GM23338 (cell line): Measurements from ENCODE around the gene PTPA. TPM values are rescaled to one million over a fixed set of nuclear protein-coding genes. Genes with fewer than 3 reads are reported as not detected.

ENCODE experiments used
- ATAC-seq: fragments of 200-7000 bp; cut with Tn5 transposase; 3 replicates; pipeline ENCODE4 v1.9.1; 2020
- DNase-seq: peaks from one replicate; pipeline ENCODE4 v3.0.0-alpha.2; 2015; ENCODE audit warnings: low spot score
- H2AFZ ChIP-seq: fragments of 200-600 bp; sonication (generic); 2 replicates; pipeline ENCODE4 v1.8.0; 2016; ENCODE audit warnings: antibody characterized with exemption, mild to moderate bottlenecking, moderate library complexity
- H3F3A ChIP-seq: fragments of 200-600 bp; sonication (generic); replicated peaks from 2 replicates; pipeline ENCODE4 v1.8.0; 2017; ENCODE audit warnings: antibody characterized with exemption, mixed run types, low read depth
- H3K27ac ChIP-seq: fragments of 200-600 bp; sonication (generic); 2 replicates; pipeline ENCODE4 v1.6.1; 2016; ENCODE audit warnings: low read depth
- H3K27me3 ChIP-seq: fragments of 200-600 bp; sonication (generic); 2 replicates; pipeline ENCODE4 v1.8.0; 2016; ENCODE audit warnings: mild to moderate bottlenecking, mixed run types, moderate library complexity; ENCODE audit not compliant: insufficient read depth
- H3K36me3 ChIP-seq: fragments of 200-600 bp; sonication (generic); 2 replicates; pipeline ENCODE4 v1.8.0; 2016; ENCODE audit warnings: mild to moderate bottlenecking; ENCODE audit not compliant: insufficient read depth
- H3K4me1 ChIP-seq: fragments of 200-600 bp; sonication (generic); 2 replicates; pipeline ENCODE4 v1.8.0; 2016; ENCODE audit warnings: mild to moderate bottlenecking, moderate library complexity; ENCODE audit not compliant: insufficient read depth
- H3K4me2 ChIP-seq: fragments of 200-600 bp; sonication (generic); 2 replicates; pipeline ENCODE4 v1.7.1; 2017; ENCODE audit warnings: mixed run types
- H3K4me3 ChIP-seq: fragments of 200-600 bp; sonication (generic); 2 replicates; pipeline ENCODE4 v1.6.1; 2016; ENCODE audit warnings: mixed run types
- H3K79me2 ChIP-seq: fragments of 200-600 bp; sonication (generic); replicated peaks from 2 replicates; pipeline ENCODE4 v1.8.0; 2017; ENCODE audit warnings: mild to moderate bottlenecking; ENCODE audit not compliant: insufficient read depth
- H3K9me2 ChIP-seq: fragments of 200-600 bp; sonication (generic); 2 replicates; pipeline ENCODE4 v1.8.0; 2017; ENCODE audit not compliant: insufficient read depth
- H4K20me1 ChIP-seq: fragments of 200-600 bp; sonication (generic); replicated peaks from 2 replicates; pipeline ENCODE4 v1.8.0; 2017; ENCODE audit warnings: mild to moderate bottlenecking; ENCODE audit not compliant: insufficient read depth
- H3K27ac Mint-ChIP-seq: 2 replicates; pipeline ENCODE4 v1.8.0; 2020; ENCODE audit warnings: inconsistent platforms, mild to moderate bottlenecking, moderate library complexity, mixed read lengths
- H3K27me3 Mint-ChIP-seq: 3 replicates; pipeline ENCODE4 v1.8.0; 2022; ENCODE audit warnings: low read depth, mild to moderate bottlenecking, moderate library complexity, mixed read lengths, inconsistent platforms; ENCODE audit not compliant: insufficient read depth, poor library complexity
- H3K36me3 Mint-ChIP-seq: 3 replicates; pipeline ENCODE4 v1.8.0; 2021; ENCODE audit warnings: low read depth, mild to moderate bottlenecking, inconsistent platforms, moderate library complexity, mixed read lengths
- H3K4me1 Mint-ChIP-seq: 3 replicates; pipeline ENCODE4 v1.8.0; 2020; ENCODE audit warnings: mild to moderate bottlenecking, inconsistent platforms, mixed read lengths
- H3K4me3 Mint-ChIP-seq: 3 replicates; pipeline ENCODE4 v1.8.0; 2021; ENCODE audit warnings: moderate library complexity, mild to moderate bottlenecking, inconsistent platforms, mixed read lengths
- H3K9me3 Mint-ChIP-seq: 3 replicates; pipeline ENCODE4 v1.8.0; 2020; ENCODE audit warnings: moderate library complexity, mild to moderate bottlenecking, inconsistent platforms, mixed read lengths
- CREB1 ChIP-seq: fragments of 250-450 bp; sonication (Bioruptor Pico); IDR thresholded peaks from 2 replicates; pipeline ENCODE4 v1.5.0; 2020; ENCODE audit warnings: low read depth, mild to moderate bottlenecking, moderate library complexity
- JUNB ChIP-seq: IDR thresholded peaks from one replicate; pipeline ENCODE4 v1.6.1; 2016; ENCODE audit warnings: antibody characterized with exemption; ENCODE audit not compliant: unreplicated experiment
- NANOG ChIP-seq: IDR thresholded peaks from 2 replicates; pipeline ENCODE4 v1.6.1; 2016; ENCODE audit warnings: antibody characterized with exemption, borderline replicate concordance
- STAT1 ChIP-seq: IDR thresholded peaks from one replicate; pipeline ENCODE4 v1.6.1; 2016; ENCODE audit warnings: antibody characterized with exemption; ENCODE audit not compliant: unreplicated experiment
- ZNF114 ChIP-seq: fragments of 250-450 bp; sonication (Bioruptor Pico); IDR thresholded peaks from 2 replicates; pipeline ENCODE4 v1.5.0; 2020; ENCODE audit warnings: mild to moderate bottlenecking, moderate library complexity
- ZNF331 ChIP-seq: fragments of 250-450 bp; sonication (Bioruptor Pico); IDR thresholded peaks from 2 replicates; pipeline ENCODE4 v1.5.0; 2020; ENCODE audit warnings: low read depth, mild to moderate bottlenecking, moderate library complexity
- polyA plus RNA-seq: library from polyadenylated mRNA; unstranded; fragments of >200 nt; fragmentation: Nextera tagmentation; extraction: Ambion mirVana; gene quantifications from 2 replicates; pipeline ENCODE4 v1.2.1, GENCODE V29; 2016
- total RNA-seq: library from RNA; depleted of rRNA; stranded (reverse); fragments of >200 nt; shearing (Covaris generic); gene quantifications from 2 replicates; pipeline ENCODE4 v1.2.3, GENCODE V29; 2014
- TF ChIP-seq, protein P1 (sequence below): IDR thresholded peaks from 2 replicates; pipeline ENCODE4 v1.6.1; 2016; ENCODE audit warnings: antibody characterized with exemption
- TF ChIP-seq, protein P2 (sequence below), 2 experiments: fragments of 200-600 bp in 1 of 2; sonication (generic) in 1 of 2; conservative IDR thresholded peaks; 2 replicates each; pipeline versions ENCODE4 v1.5.1 to v1.6.1; 2016 to 2017; ENCODE audit warnings: antibody characterized with exemption in 2 of 2, low read depth in 2 of 2, mild to moderate bottlenecking in 2 of 2, moderate library complexity in 1 of 2
- TF ChIP-seq, protein P3 (sequence below): fragments of 250-450 bp; sonication (Bioruptor Pico); IDR thresholded peaks from 2 replicates; pipeline ENCODE4 v1.5.0; 2020; ENCODE audit warnings: mild to moderate bottlenecking, moderate library complexity

PTPA gene
- total and polyA plus RNA-seq, 2 experiments from 2014 or later: 53.9 to 122 TPM

DNA sequence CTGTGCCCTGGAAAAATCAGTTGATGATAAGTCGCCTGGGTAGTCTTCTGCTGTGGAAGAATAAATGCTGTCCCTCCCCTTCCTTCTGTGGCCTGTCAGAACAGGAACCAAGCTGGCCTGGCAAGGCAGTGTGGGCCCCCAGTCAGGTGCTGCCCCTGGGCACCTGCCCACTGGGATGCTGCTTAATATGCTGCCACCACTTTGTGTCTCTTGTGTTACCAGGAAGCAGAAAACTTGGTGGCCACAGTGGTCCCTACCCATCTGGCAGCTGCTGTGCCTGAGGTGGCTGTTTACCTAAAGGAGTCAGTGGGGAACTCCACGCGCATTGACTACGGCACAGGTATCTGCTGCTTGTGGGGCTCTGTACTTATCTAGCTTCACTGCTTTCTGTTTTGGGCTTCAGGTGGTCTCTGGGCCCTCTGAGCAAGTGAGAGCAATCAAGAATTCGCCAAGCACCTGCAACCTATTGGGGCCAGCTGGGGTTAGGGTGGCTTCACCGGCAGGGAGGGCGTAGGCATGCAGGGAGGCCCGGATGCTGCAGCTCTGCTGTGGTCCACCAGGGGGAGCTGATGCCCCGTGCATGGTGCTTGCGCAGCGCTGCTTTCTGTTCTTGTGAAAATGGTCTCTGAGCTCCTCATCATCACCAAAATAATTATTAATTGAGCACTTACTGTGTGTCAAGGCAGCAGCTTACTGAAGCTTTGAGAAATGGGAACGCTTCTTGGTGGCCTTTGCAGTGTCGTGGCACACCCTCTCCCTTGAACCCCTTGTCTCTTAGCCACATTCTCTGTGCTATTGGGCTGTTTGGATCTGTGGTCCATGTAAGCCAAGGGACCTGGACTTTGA lies 20.3 kb downstream of the PTPA start:
- peaks cover 6% of the 10 kb centered on the region for H3K27me3 Mint-ChIP-seq
- peaks cover 11% of the 10 kb centered on the region for H3K4me1 ChIP-seq
- H3K4me3 ChIP-seq: no peak overlapping the region
- H3K9me2 ChIP-seq: no peaks in the 10 kb centered on the region
- DNase-seq (peak; percentile 88), ATAC-seq (peak; percentile 78)
- no peak overlapping the region for H3K4me2 ChIP-seq
- H3K36me3 Mint-ChIP-seq: peaks cover 62% of the 10 kb centered on the region
- peaks cover 17% of the 10 kb centered on the region; the same call in 1 of the 2 replicates for H3K36me3 ChIP-seq
- peaks cover 18% of the 10 kb centered on the region for H3K4me1 Mint-ChIP-seq
- 0 out of 2 replicates have a peak, but pooled peaks cover 2% of the 10 kb centered on the region for H4K20me1 ChIP-seq
- no peak overlapping the region for H3K27ac Mint-ChIP-seq
- no peak overlapping the region for H3K4me3 Mint-ChIP-seq
- TF ChIP-seq, protein P1, sequence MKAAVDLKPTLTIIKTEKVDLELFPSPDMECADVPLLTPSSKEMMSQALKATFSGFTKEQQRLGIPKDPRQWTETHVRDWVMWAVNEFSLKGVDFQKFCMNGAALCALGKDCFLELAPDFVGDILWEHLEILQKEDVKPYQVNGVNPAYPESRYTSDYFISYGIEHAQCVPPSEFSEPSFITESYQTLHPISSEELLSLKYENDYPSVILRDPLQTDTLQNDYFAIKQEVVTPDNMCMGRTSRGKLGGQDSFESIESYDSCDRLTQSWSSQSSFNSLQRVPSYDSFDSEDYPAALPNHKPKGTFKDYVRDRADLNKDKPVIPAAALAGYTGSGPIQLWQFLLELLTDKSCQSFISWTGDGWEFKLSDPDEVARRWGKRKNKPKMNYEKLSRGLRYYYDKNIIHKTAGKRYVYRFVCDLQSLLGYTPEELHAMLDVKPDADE: no peak
- TF ChIP-seq, protein P2, sequence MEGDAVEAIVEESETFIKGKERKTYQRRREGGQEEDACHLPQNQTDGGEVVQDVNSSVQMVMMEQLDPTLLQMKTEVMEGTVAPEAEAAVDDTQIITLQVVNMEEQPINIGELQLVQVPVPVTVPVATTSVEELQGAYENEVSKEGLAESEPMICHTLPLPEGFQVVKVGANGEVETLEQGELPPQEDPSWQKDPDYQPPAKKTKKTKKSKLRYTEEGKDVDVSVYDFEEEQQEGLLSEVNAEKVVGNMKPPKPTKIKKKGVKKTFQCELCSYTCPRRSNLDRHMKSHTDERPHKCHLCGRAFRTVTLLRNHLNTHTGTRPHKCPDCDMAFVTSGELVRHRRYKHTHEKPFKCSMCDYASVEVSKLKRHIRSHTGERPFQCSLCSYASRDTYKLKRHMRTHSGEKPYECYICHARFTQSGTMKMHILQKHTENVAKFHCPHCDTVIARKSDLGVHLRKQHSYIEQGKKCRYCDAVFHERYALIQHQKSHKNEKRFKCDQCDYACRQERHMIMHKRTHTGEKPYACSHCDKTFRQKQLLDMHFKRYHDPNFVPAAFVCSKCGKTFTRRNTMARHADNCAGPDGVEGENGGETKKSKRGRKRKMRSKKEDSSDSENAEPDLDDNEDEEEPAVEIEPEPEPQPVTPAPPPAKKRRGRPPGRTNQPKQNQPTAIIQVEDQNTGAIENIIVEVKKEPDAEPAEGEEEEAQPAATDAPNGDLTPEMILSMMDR (conservative IDR thresholded peaks at IDR 0.05; ENCODE audit: low read depth in 2 of 2): peak; percentile 96 to 99
- no peak overlapping the region for H3K27ac ChIP-seq
- H2AFZ ChIP-seq: no peak overlapping the region
- no peaks in the 10 kb centered on the region for H3K9me3 Mint-ChIP-seq
- 0 out of 2 replicates have a peak, but pooled peaks cover 9% of the 10 kb centered on the region for H3K79me2 ChIP-seq
- peaks cover 10% of the 10 kb centered on the region; the same call in 1 of the 2 replicates for H3F3A ChIP-seq
- H3K27me3 ChIP-seq: no peaks in the 10 kb centered on the region

DNA sequence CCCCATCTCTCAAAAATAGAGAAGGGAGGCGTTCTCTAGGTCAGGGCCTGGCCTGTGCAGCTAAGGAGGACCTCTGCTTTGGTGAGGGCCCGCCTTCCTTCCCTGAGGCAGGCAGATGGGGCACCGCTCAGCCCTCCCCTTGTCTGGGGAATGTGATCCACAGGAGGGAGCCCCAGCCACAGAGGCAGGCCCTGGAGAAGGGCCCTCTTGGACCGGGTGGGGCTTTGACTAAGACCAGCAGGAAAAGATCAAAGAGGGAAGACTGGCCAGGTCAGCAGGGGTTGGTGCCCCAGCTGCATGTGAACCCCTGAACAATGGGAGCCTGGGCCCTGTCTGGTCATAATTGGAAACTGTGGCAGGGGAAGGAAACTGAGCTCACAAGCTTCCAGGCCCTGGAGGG lies 21.9 kb downstream of the PTPA start:
- Histone ChIP-seq H3K27me3 (no peaks in the 10 kb centered on the region), H3K27ac (no peak overlapping the region), H3K4me2 (no peak overlapping the region), H3K36me3 (peaks cover 11% of the 10 kb centered on the region), H2AFZ (no peak overlapping the region), H3K4me3 (no peak overlapping the region), H3K9me2 (no peaks in the 10 kb centered on the region), H3K4me1 (no peaks in the 10 kb centered on the region), H4K20me1 (0 out of 2 replicates have a peak, but pooled peaks cover 2% of the 10 kb centered on the region), H3F3A (peaks cover 6% of the 10 kb centered on the region; the same call in 1 of the 2 replicates), H3K79me2 (0 out of 2 replicates have a peak, but pooled peaks cover under 1% of the 10 kb centered on the region)
- no peak overlapping the region for H3K4me3 Mint-ChIP-seq
- H3K27me3 Mint-ChIP-seq: peaks cover 10% of the 10 kb centered on the region
- peaks cover 68% of the 10 kb centered on the region for H3K36me3 Mint-ChIP-seq
- no peak overlapping the region for H3K27ac Mint-ChIP-seq
- no peaks in the 10 kb centered on the region for H3K9me3 Mint-ChIP-seq
- no peak for DNase-seq
- no peak for ATAC-seq
- H3K4me1 Mint-ChIP-seq: peaks cover 6% of the 10 kb centered on the region; the same call in 2 of the 3 replicates
- TF ChIP-seq ZNF114 (CRISPR knock-in tag) (no peak), CREB1 (CRISPR knock-in tag) (no peak), STAT1 (no peak), NANOG (no peak), JUNB (no peak), ZNF331 (CRISPR knock-in tag) (no peak)
- TF ChIP-seq, protein P3, sequence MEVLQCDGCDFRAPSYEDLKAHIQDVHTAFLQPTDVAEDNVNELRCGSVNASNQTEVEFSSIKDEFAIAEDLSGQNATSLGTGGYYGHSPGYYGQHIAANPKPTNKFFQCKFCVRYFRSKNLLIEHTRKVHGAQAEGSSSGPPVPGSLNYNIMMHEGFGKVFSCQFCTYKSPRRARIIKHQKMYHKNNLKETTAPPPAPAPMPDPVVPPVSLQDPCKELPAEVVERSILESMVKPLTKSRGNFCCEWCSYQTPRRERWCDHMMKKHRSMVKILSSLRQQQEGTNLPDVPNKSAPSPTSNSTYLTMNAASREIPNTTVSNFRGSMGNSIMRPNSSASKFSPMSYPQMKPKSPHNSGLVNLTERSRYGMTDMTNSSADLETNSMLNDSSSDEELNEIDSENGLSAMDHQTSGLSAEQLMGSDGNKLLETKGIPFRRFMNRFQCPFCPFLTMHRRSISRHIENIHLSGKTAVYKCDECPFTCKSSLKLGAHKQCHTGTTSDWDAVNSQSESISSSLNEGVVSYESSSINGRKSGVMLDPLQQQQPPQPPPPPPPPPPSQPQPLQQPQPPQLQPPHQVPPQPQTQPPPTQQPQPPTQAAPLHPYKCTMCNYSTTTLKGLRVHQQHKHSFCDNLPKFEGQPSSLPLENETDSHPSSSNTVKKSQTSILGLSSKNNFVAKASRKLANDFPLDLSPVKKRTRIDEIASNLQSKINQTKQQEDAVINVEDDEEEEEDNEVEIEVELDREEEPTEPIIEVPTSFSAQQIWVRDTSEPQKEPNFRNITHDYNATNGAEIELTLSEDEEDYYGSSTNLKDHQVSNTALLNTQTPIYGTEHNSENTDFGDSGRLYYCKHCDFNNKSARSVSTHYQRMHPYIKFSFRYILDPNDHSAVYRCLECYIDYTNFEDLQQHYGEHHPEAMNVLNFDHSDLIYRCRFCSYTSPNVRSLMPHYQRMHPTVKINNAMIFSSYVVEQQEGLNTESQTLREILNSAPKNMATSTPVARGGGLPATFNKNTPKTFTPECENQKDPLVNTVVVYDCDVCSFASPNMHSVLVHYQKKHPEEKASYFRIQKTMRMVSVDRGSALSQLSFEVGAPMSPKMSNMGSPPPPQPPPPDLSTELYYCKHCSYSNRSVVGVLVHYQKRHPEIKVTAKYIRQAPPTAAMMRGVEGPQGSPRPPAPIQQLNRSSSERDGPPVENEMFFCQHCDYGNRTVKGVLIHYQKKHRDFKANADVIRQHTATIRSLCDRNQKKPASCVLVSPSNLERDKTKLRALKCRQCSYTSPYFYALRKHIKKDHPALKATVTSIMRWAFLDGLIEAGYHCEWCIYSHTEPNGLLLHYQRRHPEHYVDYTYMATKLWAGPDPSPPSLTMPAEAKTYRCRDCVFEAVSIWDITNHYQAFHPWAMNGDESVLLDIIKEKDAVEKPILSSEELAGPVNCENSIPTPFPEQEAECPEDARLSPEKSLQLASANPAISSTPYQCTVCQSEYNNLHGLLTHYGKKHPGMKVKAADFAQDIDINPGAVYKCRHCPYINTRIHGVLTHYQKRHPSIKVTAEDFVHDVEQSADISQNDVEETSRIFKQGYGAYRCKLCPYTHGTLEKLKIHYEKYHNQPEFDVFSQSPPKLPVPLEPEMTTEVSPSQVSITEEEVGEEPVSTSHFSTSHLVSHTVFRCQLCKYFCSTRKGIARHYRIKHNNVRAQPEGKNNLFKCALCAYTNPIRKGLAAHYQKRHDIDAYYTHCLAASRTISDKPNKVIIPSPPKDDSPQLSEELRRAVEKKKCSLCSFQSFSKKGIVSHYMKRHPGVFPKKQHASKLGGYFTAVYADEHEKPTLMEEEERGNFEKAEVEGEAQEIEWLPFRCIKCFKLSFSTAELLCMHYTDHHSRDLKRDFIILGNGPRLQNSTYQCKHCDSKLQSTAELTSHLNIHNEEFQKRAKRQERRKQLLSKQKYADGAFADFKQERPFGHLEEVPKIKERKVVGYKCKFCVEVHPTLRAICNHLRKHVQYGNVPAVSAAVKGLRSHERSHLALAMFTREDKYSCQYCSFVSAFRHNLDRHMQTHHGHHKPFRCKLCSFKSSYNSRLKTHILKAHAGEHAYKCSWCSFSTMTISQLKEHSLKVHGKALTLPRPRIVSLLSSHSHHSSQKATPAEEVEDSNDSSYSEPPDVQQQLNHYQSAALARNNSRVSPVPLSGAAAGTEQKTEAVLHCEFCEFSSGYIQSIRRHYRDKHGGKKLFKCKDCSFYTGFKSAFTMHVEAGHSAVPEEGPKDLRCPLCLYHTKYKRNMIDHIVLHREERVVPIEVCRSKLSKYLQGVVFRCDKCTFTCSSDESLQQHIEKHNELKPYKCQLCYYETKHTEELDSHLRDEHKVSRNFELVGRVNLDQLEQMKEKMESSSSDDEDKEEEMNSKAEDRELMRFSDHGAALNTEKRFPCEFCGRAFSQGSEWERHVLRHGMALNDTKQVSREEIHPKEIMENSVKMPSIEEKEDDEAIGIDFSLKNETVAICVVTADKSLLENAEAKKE (CRISPR knock-in tag): no peak
